Lower leg skin (tissue), 3 donors: ENCODE measurements around the gene GRIK4.

ENCODE experiments used
- POLR2A ChIP-seq, 2 donors: fragments of 450-650 bp; IDR thresholded peaks; one replicate each; pipeline ENCODE4 v1.6.1; 2016 to 2017; ENCODE audit warnings: antibody characterized with exemption in 2 of 2, mild to moderate bottlenecking in 1 of 2, moderate library complexity in 1 of 2
- TF ChIP-seq, protein P1 (sequence below), 3 donors: fragments of 450-650 bp; IDR thresholded peaks; one replicate each; pipeline ENCODE4 v1.5.1; 2016; ENCODE audit warnings: antibody characterized with exemption in 3 of 3, mild to moderate bottlenecking in 3 of 3, moderate library complexity in 2 of 3

DNA sequence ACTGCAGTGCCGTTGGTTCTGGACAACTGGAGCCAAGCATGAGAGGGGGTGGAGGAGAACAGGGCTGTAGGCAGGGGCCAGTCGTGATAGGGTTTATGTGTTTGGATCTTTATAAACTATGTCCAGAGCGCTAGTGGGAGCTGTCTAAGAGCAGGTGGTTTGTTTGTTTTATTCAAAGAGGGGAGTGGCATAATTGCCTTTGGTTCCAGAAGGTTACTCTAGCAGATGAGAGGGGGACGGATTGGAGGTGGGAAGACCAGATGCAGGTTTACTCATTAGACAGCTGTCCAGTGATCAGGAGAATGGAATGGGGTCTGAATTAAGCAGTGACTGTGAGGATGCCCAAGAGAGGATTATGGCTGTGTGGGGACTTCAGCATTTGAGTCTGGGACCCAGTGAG is 403.1 kb downstream of the GRIK4 start:
- TF ChIP-seq, protein P1, sequence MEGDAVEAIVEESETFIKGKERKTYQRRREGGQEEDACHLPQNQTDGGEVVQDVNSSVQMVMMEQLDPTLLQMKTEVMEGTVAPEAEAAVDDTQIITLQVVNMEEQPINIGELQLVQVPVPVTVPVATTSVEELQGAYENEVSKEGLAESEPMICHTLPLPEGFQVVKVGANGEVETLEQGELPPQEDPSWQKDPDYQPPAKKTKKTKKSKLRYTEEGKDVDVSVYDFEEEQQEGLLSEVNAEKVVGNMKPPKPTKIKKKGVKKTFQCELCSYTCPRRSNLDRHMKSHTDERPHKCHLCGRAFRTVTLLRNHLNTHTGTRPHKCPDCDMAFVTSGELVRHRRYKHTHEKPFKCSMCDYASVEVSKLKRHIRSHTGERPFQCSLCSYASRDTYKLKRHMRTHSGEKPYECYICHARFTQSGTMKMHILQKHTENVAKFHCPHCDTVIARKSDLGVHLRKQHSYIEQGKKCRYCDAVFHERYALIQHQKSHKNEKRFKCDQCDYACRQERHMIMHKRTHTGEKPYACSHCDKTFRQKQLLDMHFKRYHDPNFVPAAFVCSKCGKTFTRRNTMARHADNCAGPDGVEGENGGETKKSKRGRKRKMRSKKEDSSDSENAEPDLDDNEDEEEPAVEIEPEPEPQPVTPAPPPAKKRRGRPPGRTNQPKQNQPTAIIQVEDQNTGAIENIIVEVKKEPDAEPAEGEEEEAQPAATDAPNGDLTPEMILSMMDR (IDR thresholded peaks at IDR 0.05), result no peak
- TF ChIP-seq POLR2A (IDR thresholded peaks at IDR 0.05), result no peak
